Type B pancreatic cell (in vitro differentiated cells): ENCODE results near the gene MTG2. TPM values are rescaled to one million over a fixed set of nuclear protein-coding genes. Genes with fewer than 3 reads are reported as not detected.
"Not testable (repeated sequence)": the region's sequence is repeated elsewhere in the genome, so short reads cannot be mapped to it uniquely, and the experiment has no call there.

Experiments
- DNase-seq: peaks from one replicate; pipeline ENCODE4 v3.0.0; 2021; ENCODE audit warnings: mixed read lengths; ENCODE audit not compliant: unreplicated experiment; ENCODE audit errors: extremely low spot score
- H3K27ac Mint-ChIP-seq: 2 replicates; pipeline ENCODE4 v1.8.0; 2021; ENCODE audit warnings: mild to moderate bottlenecking, mixed read lengths
- H3K27me3 Mint-ChIP-seq: 2 replicates; pipeline ENCODE4 v1.8.0; 2021; ENCODE audit warnings: mixed read lengths
- H3K36me3 Mint-ChIP-seq: 2 replicates; pipeline ENCODE4 v1.8.0; 2021; ENCODE audit warnings: mixed read lengths
- H3K4me1 Mint-ChIP-seq: one replicate; pipeline ENCODE4 v1.8.0; 2021; ENCODE audit warnings: mixed read lengths; ENCODE audit not compliant: unreplicated experiment
- H3K4me3 Mint-ChIP-seq: 2 replicates; pipeline ENCODE4 v1.8.0; 2021; ENCODE audit warnings: mild to moderate bottlenecking, mixed read lengths
- H3K9me3 Mint-ChIP-seq: 2 replicates; pipeline ENCODE4 v1.8.0; 2021; ENCODE audit warnings: mixed read lengths
- CTCF ChIP-seq: fragments of 200-600 bp; sonication (generic); conservative IDR thresholded peaks from 2 replicates; pipeline ENCODE4 v1.5.0; 2021; ENCODE audit warnings: antibody characterized with exemption, mild to moderate bottlenecking
- total RNA-seq: library from RNA; stranded (reverse); gene quantifications from 2 replicates; pipeline ENCODE4 v1.2.1, GENCODE V29; 2021; ENCODE audit warnings: low replicate concordance

Gene MTG2
- total RNA-seq, 1 donor from 2014 or later: 37.4 TPM

- H3K36me3 Mint-ChIP-seq: peaks cover 6% of the 10 kb centered on the region
- H3K27me3 Mint-ChIP-seq: no peaks in the 10 kb centered on the region
- DNase-seq: no peak
- no peak for TF ChIP-seq CTCF
- H3K27ac Mint-ChIP-seq: no peak overlapping the region
- H3K9me3 Mint-ChIP-seq: no peaks in the 10 kb centered on the region
- peaks cover 39% of the 10 kb centered on the region for H3K4me1 Mint-ChIP-seq
- H3K4me3 Mint-ChIP-seq: no peak overlapping the region
Observed at GRCh38 chr20:62147528-62147927, 35.3 kb upstream of the MTG2 start.

- H3K4me3 Mint-ChIP-seq, H3K27me3 Mint-ChIP-seq, H3K9me3 Mint-ChIP-seq, DNase-seq, H3K27ac Mint-ChIP-seq: not testable (repeated sequence)
- peaks cover 11% of the 10 kb centered on the region for H3K36me3 Mint-ChIP-seq
- peaks cover 39% of the 10 kb centered on the region for H3K4me1 Mint-ChIP-seq
Observed at GRCh38 chr20:62148383-62148782, 34.4 kb upstream of the MTG2 start.

- Mint-ChIP-seq H3K27ac (peak overlapping the region; percentile 72), H3K4me1 (peaks cover 39% of the 10 kb centered on the region), H3K27me3 (no peaks in the 10 kb centered on the region), H3K4me3 (no peak overlapping the region), H3K9me3 (no peaks in the 10 kb centered on the region), H3K36me3 (peaks cover 13% of the 10 kb centered on the region)
- DNase-seq: no peak
- no peak for TF ChIP-seq CTCF
Observed at GRCh38 chr20:62148908-62149314, 33.9 kb upstream of the MTG2 start.

GRCh38 chr20:62149532-62150309 is 33.1 kb upstream of the MTG2 start:
- DNase-seq: no peak
- no peaks in the 10 kb centered on the region for H3K27me3 Mint-ChIP-seq
- H3K9me3 Mint-ChIP-seq: no peaks in the 10 kb centered on the region
- H3K36me3 Mint-ChIP-seq: peaks cover 18% of the 10 kb centered on the region
- no peak for TF ChIP-seq CTCF
- H3K4me1 Mint-ChIP-seq: peaks cover 36% of the 10 kb centered on the region
- no peak overlapping the region for H3K4me3 Mint-ChIP-seq
- peak overlapping the region; percentile 72 for H3K27ac Mint-ChIP-seq

GRCh38 chr20:62150310-62150575 is 32.6 kb upstream of the MTG2 start:
- peak overlapping the region; percentile 72 for H3K27ac Mint-ChIP-seq

More at GRCh38 chr20:62150310-62150575, 32.6 kb upstream of the MTG2 start:
- no peak for DNase-seq
- Mint-ChIP-seq H3K4me3 (no peak overlapping the region), H3K27me3 (no peaks in the 10 kb centered on the region), H3K9me3 (no peaks in the 10 kb centered on the region), H3K36me3 (peaks cover 21% of the 10 kb centered on the region), H3K4me1 (peaks cover 30% of the 10 kb centered on the region)
- no peak for TF ChIP-seq CTCF
